ENCODE results near the gene HEPACAM2. TPM values are rescaled to one million over a fixed set of nuclear protein-coding genes. Genes with fewer than 3 reads are reported as not detected.

Gene HEPACAM2
- total RNA-seq, 1 experiment from 2014 or later, result not detected

GRCh38 chr7:93147363-93147762, 78.9 kb downstream of the HEPACAM2 start:
- peak; percentile 68 for DNase-seq (ENCODE audit: low spot score)

GRCh38 chr7:93146472-93147141, 79.7 kb downstream of the HEPACAM2 start:
- DNase-seq (ENCODE audit: low spot score), result peak; percentile 44

GRCh38 chr7:93146036-93146435, 80.2 kb downstream of the HEPACAM2 start:
- peak; percentile 13 for DNase-seq (ENCODE audit: low spot score)

GRCh38 chr7:93145354-93145753, 80.9 kb downstream of the HEPACAM2 start:
- DNase-seq (ENCODE audit: low spot score), result no peak

- no peak for DNase-seq (ENCODE audit: low spot score)
Measured at GRCh38 chr7:93142127-93142526, 84.1 kb downstream of the HEPACAM2 start.

- DNase-seq (ENCODE audit: low spot score), result no peak
Measured at GRCh38 chr7:93140582-93141191, 85.6 kb downstream of the HEPACAM2 start.

GRCh38 chr7:93138576-93138975, 87.7 kb downstream of the HEPACAM2 start:
- DNase-seq (ENCODE audit: low spot score), result no peak

Other genes starting within 250 kb of the HEPACAM2 start
- gene SAMD9, start 108.5 kb downstream of the HEPACAM2 start, total RNA-seq (2014; rRNA removed; shearing (Covaris generic)), result 24.1 TPM in 2 replicates
- gene SAMD9L, start 78.1 kb downstream of the HEPACAM2 start, total RNA-seq (2014; rRNA removed; shearing (Covaris generic)), result 28.4 and 37.7 TPM in 2 replicates
- gene VPS50, start 5.9 kb upstream of the HEPACAM2 start, total RNA-seq (2014; rRNA removed; shearing (Covaris generic)), result 54.3 and 56.0 TPM in 2 replicates